GM18868 (cell line): ENCODE data around the gene SH2D1A.

Experiments used
- ATAC-seq: cut with Tn5 transposase; IDR thresholded peaks from one replicate; pipeline ENCODE4 v1.9.1; 2021; ENCODE audit warnings: mild to moderate bottlenecking, moderate library complexity; ENCODE audit not compliant: unreplicated experiment

The SH2D1A gene

DNA sequence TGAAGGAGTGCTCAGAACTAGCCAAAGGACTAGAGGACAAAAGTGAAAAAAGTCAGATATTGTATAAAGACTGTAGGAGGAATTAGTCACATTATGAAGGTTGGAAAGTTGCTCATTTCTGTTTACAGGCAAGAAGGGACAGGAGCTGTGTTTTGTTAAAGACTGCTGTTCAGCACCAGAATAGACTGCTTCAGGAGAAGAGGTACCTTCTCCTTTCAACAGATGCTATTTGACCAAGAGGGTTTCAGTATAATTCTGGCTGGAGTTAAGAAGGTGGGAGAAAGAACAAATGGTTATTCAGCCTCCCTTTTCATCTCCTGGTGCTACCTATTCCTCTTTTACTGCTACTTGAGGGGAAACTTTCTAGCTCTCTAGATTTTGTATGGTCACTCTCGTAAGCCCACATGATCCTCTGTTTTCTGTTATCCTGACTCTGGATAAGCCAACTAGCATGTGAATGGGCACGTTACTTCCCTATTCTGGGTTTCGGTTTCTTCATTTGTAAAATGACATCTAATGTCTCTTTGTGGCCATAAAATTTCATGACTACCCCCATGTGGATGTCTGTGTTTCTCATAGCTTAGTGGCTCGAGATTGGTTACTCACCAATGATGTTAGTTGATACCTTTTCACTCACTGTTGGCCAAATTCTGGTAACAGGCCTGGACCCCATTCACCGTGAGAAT is 68.9 kb downstream of the SH2D1A start:
- peak; percentile 87 for ATAC-seq

DNA sequence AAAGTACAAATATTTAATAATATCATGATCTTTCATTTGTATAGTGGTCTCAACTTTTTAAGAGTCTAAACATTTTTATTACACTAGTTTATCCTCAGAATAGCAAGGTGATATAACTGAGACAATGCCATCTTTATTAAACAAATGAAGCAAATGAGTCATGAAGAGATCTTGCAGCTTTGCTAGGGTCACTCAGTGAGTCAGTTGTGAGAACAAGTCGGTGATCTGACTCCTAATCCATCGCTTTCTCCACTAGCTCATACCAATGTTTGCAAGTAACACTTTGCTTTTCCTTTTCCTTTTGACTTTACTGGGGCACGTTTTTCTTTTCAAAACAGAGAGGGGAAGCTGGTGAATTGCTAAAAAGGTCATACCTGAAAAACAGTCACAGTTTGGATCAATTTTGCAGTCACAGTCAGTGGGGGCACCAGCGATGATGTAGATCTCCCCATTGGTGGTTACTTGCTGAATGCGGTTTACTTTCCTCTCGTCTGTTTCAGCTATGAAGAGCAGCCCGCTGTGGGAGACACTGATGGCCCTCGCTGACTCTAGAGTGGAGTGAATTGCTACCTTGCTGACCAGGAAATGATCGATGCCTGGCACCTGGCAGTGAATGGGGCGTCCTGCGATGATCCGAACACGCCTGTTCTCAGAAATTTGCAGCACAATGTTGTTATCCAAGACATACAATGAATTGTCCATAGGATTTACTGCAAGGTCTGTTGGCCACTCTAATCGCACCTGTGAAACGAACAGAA is 75.7 kb downstream of the SH2D1A start:
- no peak for ATAC-seq
